Limb (tissue), 2 donors: Measurements from ENCODE around the gene NEK4.
"Not testable (repeated sequence)": the region's sequence is repeated elsewhere in the genome, so short reads cannot be mapped to it uniquely, and the experiment has no call there.

Experiments
- DNase-seq, 2 donors: peaks; one replicate each; pipeline ENCODE4 v3.0.0-alpha.2; 2016; ENCODE audit errors: extremely low spot score in 2 of 2

NEK4 gene

DNA sequence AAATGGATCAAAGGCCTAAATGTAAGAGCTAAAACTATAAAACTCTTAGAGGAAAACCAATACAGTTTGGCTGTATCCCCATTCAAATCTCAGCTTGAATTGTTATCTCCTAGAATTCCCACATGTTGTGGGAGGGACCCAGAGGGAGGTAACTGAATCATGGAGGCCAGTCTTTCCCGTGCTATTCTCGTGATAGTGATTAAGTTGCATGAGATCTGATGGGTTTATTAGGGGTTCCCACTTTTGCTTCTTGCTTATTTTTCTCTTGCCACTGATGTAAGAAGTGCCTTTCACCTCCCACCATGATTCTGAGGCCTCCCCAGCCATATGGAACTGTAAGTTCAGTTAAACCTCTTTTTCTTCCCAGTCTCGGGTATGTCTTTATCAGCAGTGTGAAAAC, 94.5 kb downstream of the NEK4 start:
- not testable (repeated sequence) for DNase-seq

- no peak for DNase-seq
Measured at GRCh38 chr3:52671676-52672075, 99.1 kb downstream of the NEK4 start.

- DNase-seq: no peak
Measured at GRCh38 chr3:52670621-52671521, 99.9 kb downstream of the NEK4 start.

GRCh38 chr3:52663098-52663497, 107.6 kb downstream of the NEK4 start:
- DNase-seq: no peak

- DNase-seq: no peak
Measured at GRCh38 chr3:52660046-52660445, 110.7 kb downstream of the NEK4 start.
